Measurements from ENCODE around the gene OSBP2.

The OSBP2 gene

DNA sequence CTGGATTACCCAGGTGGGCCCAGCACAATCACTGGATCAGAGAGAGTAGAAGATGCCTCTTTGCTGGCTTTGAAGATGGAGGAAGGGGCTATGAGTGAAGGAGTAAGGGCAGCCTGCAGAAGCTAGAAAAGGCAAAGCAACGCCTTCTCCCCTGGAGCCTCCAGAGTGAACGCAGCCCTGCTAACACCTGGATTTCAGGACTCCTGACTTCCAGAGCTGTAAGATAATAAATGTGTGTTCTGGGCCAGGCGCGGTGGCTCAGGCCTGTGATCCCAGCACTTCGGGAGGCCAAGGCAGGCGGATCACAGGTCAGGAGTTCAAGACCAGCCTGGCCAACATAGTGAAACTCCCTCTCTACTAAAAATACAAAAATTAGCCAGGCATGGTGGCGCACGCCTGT is 171.5 kb downstream of the OSBP2 start:
- no peaks in the 10 kb centered on the region for H3K27me3 Mint-ChIP-seq
- H3K4me3 Mint-ChIP-seq, result no peak overlapping the region
- no peak overlapping the region for H3K27ac Mint-ChIP-seq
- H3K9me3 Mint-ChIP-seq, result no peaks in the 10 kb centered on the region
- intact Hi-C loops (cut with micrococcal nuclease), result no loop called here
- no peaks in the 10 kb centered on the region for H3K4me1 Mint-ChIP-seq (ENCODE audit: low read depth)
- H3K36me3 Mint-ChIP-seq (ENCODE audit: low read depth), result no peaks in the 10 kb centered on the region

DNA sequence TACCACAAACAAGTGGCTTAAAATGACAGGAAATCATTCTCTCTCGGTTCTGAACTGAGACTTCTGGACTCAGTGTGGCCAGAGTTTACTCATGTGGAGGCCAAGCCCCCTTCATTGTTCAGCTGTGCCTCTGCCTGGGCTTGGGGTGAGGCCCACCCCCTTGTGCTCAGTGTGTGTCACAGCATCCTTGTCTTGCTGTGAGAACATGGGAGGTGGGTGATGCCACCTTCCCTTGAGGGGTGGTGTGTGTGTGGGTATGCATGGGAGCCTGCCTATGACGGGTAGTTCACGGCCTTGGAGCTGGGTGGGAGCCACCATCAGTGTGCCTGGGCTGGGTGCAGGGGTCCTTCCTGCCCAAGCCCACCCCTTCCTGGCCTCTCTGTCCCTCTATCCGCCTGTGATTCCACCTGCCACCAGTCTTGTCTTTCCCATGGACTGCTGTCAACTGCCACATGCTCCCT is 172.2 kb downstream of the OSBP2 start:
- intact Hi-C loops (cut with micrococcal nuclease), result no loop called here

GRCh38 chr22:30867746-30868662 is 173.3 kb downstream of the OSBP2 start:
- no peaks in the 10 kb centered on the region for H3K4me1 Mint-ChIP-seq (ENCODE audit: low read depth)
- intact Hi-C loops (cut with micrococcal nuclease), result no loop called here

More for the DNA sequence above, 172.2 kb downstream of the OSBP2 start:
- no peaks in the 10 kb centered on the region for H3K9me3 Mint-ChIP-seq
- no peak overlapping the region for H3K27ac Mint-ChIP-seq
- no peak overlapping the region for H3K4me3 Mint-ChIP-seq
- no peaks in the 10 kb centered on the region for H3K36me3 Mint-ChIP-seq (ENCODE audit: low read depth)
- no peaks in the 10 kb centered on the region for H3K27me3 Mint-ChIP-seq
- no peaks in the 10 kb centered on the region for H3K4me1 Mint-ChIP-seq (ENCODE audit: low read depth)

DNA sequence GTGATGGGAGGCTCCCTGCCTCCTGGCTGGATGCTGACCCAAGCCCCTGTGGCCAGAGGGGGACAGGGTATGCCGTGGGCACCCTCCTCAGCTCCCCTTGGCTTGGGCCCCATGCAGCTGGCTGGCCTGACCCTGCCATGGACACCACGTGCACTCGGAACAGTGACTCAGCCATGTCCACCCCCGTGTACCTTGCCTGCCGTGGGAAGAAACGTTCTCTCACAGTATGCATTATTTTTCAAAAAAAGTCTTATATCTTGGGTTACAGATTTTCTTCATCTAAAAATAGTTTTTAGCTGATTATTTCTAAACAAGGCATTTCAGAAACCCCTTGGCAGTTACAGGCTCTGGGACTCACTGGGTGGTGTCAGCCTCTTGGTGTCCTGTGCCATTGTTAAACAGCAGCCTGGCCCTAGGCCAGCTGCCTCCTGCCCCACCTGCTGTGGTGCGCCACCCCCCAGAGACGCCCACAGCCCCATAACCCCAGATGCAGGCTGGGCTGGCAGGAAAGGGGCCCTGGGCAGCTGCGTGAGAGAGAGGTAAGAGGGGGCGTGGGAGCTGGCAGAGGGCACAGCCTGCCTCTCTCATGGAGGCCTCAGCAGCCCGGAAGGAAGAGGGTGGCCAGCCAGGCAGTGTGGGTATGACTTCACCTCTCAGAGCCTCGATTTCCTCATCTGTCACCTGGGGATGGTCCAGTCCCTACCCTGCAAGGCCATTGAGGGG is 174.2 kb downstream of the OSBP2 start:
- no peak overlapping the region for H3K27ac Mint-ChIP-seq
- H3K4me1 Mint-ChIP-seq (ENCODE audit: low read depth), result no peaks in the 10 kb centered on the region
- H3K36me3 Mint-ChIP-seq (ENCODE audit: low read depth), result no peaks in the 10 kb centered on the region
- intact Hi-C loops (cut with micrococcal nuclease), result no loop called here
- no peaks in the 10 kb centered on the region for H3K9me3 Mint-ChIP-seq
- H3K27me3 Mint-ChIP-seq, result no peaks in the 10 kb centered on the region
- no peak overlapping the region for H3K4me3 Mint-ChIP-seq

More at GRCh38 chr22:30867746-30868662, 173.3 kb downstream of the OSBP2 start:
- no peaks in the 10 kb centered on the region for H3K36me3 Mint-ChIP-seq (ENCODE audit: low read depth)
- H3K4me3 Mint-ChIP-seq, result no peak overlapping the region
- H3K27ac Mint-ChIP-seq, result no peak overlapping the region
- H3K9me3 Mint-ChIP-seq, result no peaks in the 10 kb centered on the region
- H3K27me3 Mint-ChIP-seq, result no peaks in the 10 kb centered on the region

GRCh38 chr22:30869667-30870395 is 175.2 kb downstream of the OSBP2 start:
- Mint-ChIP-seq H3K4me3 (no peak overlapping the region), H3K36me3 (ENCODE audit: low read depth) (no peaks in the 10 kb centered on the region), H3K27me3 (no peaks in the 10 kb centered on the region), H3K9me3 (no peaks in the 10 kb centered on the region), H3K27ac (no peak overlapping the region), H3K4me1 (ENCODE audit: low read depth) (no peaks in the 10 kb centered on the region)
- intact Hi-C loops (cut with micrococcal nuclease), result no loop called here

- intact Hi-C loops (cut with micrococcal nuclease), result no loop called here
- no peaks in the 10 kb centered on the region for H3K4me1 Mint-ChIP-seq (ENCODE audit: low read depth)
These were observed 176.0 kb downstream of the OSBP2 start for GRCh38 chr22:30870451-30871345.

GRCh38 chr22:30871391-30872284 is 177.0 kb downstream of the OSBP2 start:
- intact Hi-C loops (cut with micrococcal nuclease), result no loop called here
- Mint-ChIP-seq H3K27ac (no peak overlapping the region), H3K4me3 (no peak overlapping the region), H3K27me3 (no peaks in the 10 kb centered on the region), H3K9me3 (no peaks in the 10 kb centered on the region), H3K4me1 (ENCODE audit: low read depth) (no peaks in the 10 kb centered on the region), H3K36me3 (ENCODE audit: low read depth) (no peaks in the 10 kb centered on the region)

More at GRCh38 chr22:30870451-30871345, 176.0 kb downstream of the OSBP2 start:
- no peaks in the 10 kb centered on the region for H3K27me3 Mint-ChIP-seq
- H3K27ac Mint-ChIP-seq, result no peak overlapping the region
- no peaks in the 10 kb centered on the region for H3K36me3 Mint-ChIP-seq (ENCODE audit: low read depth)
- H3K4me3 Mint-ChIP-seq, result no peak overlapping the region
- H3K9me3 Mint-ChIP-seq, result no peaks in the 10 kb centered on the region

GRCh38 chr22:30872285-30873041 is 177.8 kb downstream of the OSBP2 start:
- Mint-ChIP-seq H3K4me1 (ENCODE audit: low read depth) (no peaks in the 10 kb centered on the region), H3K36me3 (ENCODE audit: low read depth) (no peaks in the 10 kb centered on the region), H3K27ac (no peak overlapping the region), H3K9me3 (no peaks in the 10 kb centered on the region), H3K27me3 (no peaks in the 10 kb centered on the region), H3K4me3 (no peak overlapping the region)
- intact Hi-C loops (cut with micrococcal nuclease), result no loop called here

DNA sequence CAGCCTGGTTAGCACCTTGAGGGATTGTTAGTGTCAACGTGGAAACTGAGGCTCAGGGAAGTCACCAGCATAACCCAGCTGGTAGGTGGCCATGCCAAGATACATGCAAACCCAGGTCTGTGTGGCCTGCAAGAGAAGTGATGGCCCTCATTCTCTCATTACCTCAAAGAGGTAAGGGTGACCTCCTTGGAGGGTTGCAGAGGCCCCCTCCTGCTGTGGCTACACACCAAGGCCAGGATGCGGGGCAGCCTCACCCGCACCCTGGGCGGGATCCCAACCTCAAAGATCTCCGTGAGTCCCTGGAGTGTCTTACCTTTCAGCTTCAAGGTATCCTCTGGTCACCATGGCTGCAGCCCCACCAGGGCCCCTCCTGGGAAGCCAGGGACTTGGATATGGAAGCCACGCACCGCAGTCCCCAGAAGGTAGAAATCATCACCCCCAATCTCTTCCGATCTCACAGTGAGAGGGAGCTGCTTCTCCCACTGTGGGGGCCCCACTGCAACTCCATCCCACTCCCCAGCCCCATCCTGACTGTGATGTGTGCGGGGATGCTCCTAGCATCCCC is 178.5 kb downstream of the OSBP2 start:
- H3K27me3 Mint-ChIP-seq, result no peaks in the 10 kb centered on the region
- H3K9me3 Mint-ChIP-seq, result no peaks in the 10 kb centered on the region
- H3K4me1 Mint-ChIP-seq (ENCODE audit: low read depth), result no peaks in the 10 kb centered on the region
- intact Hi-C loops (cut with micrococcal nuclease), result no loop called here
- no peaks in the 10 kb centered on the region for H3K36me3 Mint-ChIP-seq (ENCODE audit: low read depth)
- H3K4me3 Mint-ChIP-seq, result no peak overlapping the region
- no peak overlapping the region for H3K27ac Mint-ChIP-seq

DNA sequence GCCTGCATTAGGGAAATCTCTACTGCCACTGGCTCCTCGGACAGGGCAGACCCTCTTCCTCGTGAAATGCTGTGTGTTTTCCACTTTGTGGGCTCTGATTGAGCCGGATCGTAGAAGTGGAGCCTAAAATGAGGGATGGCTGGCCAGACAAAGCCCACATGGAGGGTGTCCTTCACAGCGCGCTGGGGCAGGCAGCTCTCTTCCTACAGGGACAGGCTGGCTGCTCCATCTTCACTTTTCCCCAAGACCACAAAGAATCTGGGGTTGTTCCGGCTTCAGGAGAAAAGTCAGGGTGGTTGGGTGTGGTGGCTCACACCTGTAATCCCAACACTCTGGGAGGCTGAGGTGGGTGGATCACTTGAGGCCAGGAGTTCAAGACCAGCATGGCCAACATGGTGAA is 179.0 kb downstream of the OSBP2 start:
- Mint-ChIP-seq H3K9me3 (no peaks in the 10 kb centered on the region), H3K4me3 (no peak overlapping the region), H3K27me3 (no peaks in the 10 kb centered on the region), H3K36me3 (ENCODE audit: low read depth) (no peaks in the 10 kb centered on the region), H3K27ac (no peak overlapping the region), H3K4me1 (ENCODE audit: low read depth) (no peaks in the 10 kb centered on the region)
- intact Hi-C loops (cut with micrococcal nuclease), result no loop called here

- H3K27ac Mint-ChIP-seq, result no peak overlapping the region
- no peaks in the 10 kb centered on the region for H3K36me3 Mint-ChIP-seq (ENCODE audit: low read depth)
- H3K4me1 Mint-ChIP-seq (ENCODE audit: low read depth), result no peaks in the 10 kb centered on the region
- H3K9me3 Mint-ChIP-seq, result no peaks in the 10 kb centered on the region
- H3K4me3 Mint-ChIP-seq, result no peak overlapping the region
- intact Hi-C loops (cut with micrococcal nuclease), result no loop called here
- H3K27me3 Mint-ChIP-seq, result no peaks in the 10 kb centered on the region
These were observed 180.0 kb downstream of the OSBP2 start for GRCh38 chr22:30874431-30875370.
